Smooth muscle cell (in vitro differentiated cells): ENCODE measurements around the gene RPUSD2. TPM values are rescaled to one million over a fixed set of nuclear protein-coding genes. Genes with fewer than 3 reads are reported as not detected.

Experiments
- DNase-seq: peaks from one replicate; lab custom pipeline; 2025; ENCODE audit not compliant: unreplicated experiment; lab: John Stamatoyannopoulos, UW
- H2AFZ ChIP-seq: fragments of 200-600 bp; sonication (generic); 2 replicates; pipeline ENCODE4 v1.6.0; 2016; ENCODE audit warnings: antibody characterized with exemption, low read depth, mild to moderate bottlenecking
- H3F3A ChIP-seq: fragments of 200-600 bp; sonication (generic); 2 replicates; pipeline ENCODE4 v1.6.0; 2017; ENCODE audit warnings: antibody characterized with exemption, low read depth
- H3K27ac ChIP-seq: fragments of 200-600 bp; sonication (generic); 2 replicates; pipeline ENCODE4 v1.5.1; 2016; ENCODE audit warnings: low read depth, mild to moderate bottlenecking
- H3K27me3 ChIP-seq: fragments of 200-600 bp; sonication (generic); 2 replicates; pipeline ENCODE4 v1.6.1; 2016; ENCODE audit warnings: low read depth, mild to moderate bottlenecking
- H3K36me3 ChIP-seq: fragments of 200-600 bp; sonication (generic); 2 replicates; pipeline ENCODE4 v1.5.1; 2016; ENCODE audit warnings: low read depth
- H3K4me1 ChIP-seq: fragments of 200-600 bp; sonication (generic); 2 replicates; pipeline ENCODE4 v1.5.1; 2016; ENCODE audit warnings: low read depth
- H3K4me2 ChIP-seq: fragments of 200-600 bp; sonication (generic); 2 replicates; pipeline ENCODE4 v1.6.0; 2016; ENCODE audit warnings: mild to moderate bottlenecking
- H3K4me3 ChIP-seq: fragments of 200-600 bp; sonication (generic); 2 replicates; pipeline ENCODE4 v1.5.1; 2016; ENCODE audit warnings: mild to moderate bottlenecking
- H3K79me2 ChIP-seq: fragments of 200-600 bp; sonication (generic); 2 replicates; pipeline ENCODE4 v1.6.0; 2016; ENCODE audit warnings: low read depth, mild to moderate bottlenecking
- H3K9ac ChIP-seq: fragments of 200-600 bp; sonication (generic); 2 replicates; pipeline ENCODE4 v1.6.0; 2016; ENCODE audit warnings: low read depth
- H3K9me3 ChIP-seq: fragments of 200-600 bp; sonication (generic); replicated peaks from 2 replicates; pipeline ENCODE4 v1.5.1; 2016; ENCODE audit warnings: low read depth
- H4K20me1 ChIP-seq: fragments of 200-600 bp; sonication (generic); 2 replicates; pipeline ENCODE4 v1.6.0; 2016; ENCODE audit warnings: low read depth
- WGBS: methylation state at CpG from one replicate; pipeline ENCODE4 v1.1.7; 2016; ENCODE audit warnings: low lambda C conversion rate; 5-methylcytosine and 5-hydroxymethylcytosine counted together
- polyA plus RNA-seq: library from polyadenylated mRNA; unstranded; fragments of >200 nt; fragmentation: Nextera tagmentation; extraction: Ambion mirVana; gene quantifications from 2 replicates; pipeline ENCODE4 v1.2.1, GENCODE V29; 2016
- small RNA-seq: library from RNA; depleted of rRNA; stranded (forward); fragments of <200 nt; gene quantifications from one replicate; pipeline ENCODE3, GENCODE V24; 2014
- total RNA-seq: library from RNA; depleted of rRNA; stranded (reverse); fragments of >200 nt; gene quantifications from 2 replicates; pipeline ENCODE4 v1.2.3, GENCODE V29; 2014
- TF ChIP-seq, protein P1 (sequence below): fragments of 200-600 bp; sonication (generic); IDR thresholded peaks from 2 replicates; pipeline ENCODE4 v1.5.1; 2017; ENCODE audit warnings: borderline replicate concordance, mild to moderate bottlenecking, antibody characterized with exemption; ENCODE audit not compliant: insufficient read depth, poor library complexity, severe bottlenecking

RPUSD2 gene
- total and polyA plus RNA-seq, 2 experiments from 2014 or later = 6.8 to 17.6 TPM

DNA sequence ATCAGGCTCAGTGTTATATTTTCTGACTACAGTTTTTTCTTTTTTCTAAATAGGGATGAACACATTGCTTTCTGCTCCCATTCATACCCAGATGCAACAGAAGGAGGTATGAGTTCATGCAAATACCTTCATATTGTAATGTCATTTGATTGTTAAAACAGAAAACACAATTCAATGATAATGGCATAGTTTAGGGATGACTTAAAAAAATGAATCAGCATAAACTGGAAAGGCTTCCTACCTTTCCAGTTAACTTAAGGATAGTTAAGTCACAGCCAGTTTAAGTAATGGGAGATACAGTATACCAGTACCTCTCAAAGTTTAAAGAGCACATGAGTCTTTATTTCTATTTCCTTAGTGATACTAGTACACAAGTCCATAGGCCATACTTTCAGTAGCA is 49.8 kb downstream of the RPUSD2 start:
- Histone ChIP-seq H3K79me2 (no peaks in the 10 kb centered on the region), H3K27ac (no peak overlapping the region), H4K20me1 (no peaks in the 10 kb centered on the region), H3F3A (no peaks in the 10 kb centered on the region), H3K4me3 (no peak overlapping the region), H3K4me1 (no peaks in the 10 kb centered on the region), H3K36me3 (peaks cover 10% of the 10 kb centered on the region), H3K9me3 (no peaks in the 10 kb centered on the region), H3K27me3 (no peaks in the 10 kb centered on the region), H3K9ac (no peak overlapping the region), H3K4me2 (no peak overlapping the region), H2AFZ (no peak overlapping the region)
- TF ChIP-seq, protein P1, sequence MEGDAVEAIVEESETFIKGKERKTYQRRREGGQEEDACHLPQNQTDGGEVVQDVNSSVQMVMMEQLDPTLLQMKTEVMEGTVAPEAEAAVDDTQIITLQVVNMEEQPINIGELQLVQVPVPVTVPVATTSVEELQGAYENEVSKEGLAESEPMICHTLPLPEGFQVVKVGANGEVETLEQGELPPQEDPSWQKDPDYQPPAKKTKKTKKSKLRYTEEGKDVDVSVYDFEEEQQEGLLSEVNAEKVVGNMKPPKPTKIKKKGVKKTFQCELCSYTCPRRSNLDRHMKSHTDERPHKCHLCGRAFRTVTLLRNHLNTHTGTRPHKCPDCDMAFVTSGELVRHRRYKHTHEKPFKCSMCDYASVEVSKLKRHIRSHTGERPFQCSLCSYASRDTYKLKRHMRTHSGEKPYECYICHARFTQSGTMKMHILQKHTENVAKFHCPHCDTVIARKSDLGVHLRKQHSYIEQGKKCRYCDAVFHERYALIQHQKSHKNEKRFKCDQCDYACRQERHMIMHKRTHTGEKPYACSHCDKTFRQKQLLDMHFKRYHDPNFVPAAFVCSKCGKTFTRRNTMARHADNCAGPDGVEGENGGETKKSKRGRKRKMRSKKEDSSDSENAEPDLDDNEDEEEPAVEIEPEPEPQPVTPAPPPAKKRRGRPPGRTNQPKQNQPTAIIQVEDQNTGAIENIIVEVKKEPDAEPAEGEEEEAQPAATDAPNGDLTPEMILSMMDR = no peak
- DNase-seq = no peak

DNA sequence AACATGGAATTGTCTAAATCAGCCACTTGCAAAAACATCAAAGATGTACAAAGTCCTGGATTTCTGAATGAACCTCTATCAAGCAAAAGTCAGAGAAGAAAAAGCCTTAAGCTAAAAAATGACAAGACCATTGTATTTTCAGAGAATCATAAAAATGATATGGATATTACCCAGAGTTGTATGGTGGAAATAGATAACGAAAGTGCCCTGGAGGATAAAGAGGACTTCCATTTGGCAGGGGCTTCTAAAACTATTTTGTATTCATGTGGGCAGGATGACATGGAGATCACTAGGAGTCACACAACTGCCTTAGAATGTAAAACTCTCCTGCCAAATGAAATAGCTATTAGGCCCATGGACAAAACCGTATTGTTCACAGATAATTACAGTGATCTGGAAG is 54.3 kb downstream of the RPUSD2 start:
- H3K9me3 ChIP-seq = no peaks in the 10 kb centered on the region
- no peak overlapping the region for H3K4me2 ChIP-seq
- H4K20me1 ChIP-seq = no peaks in the 10 kb centered on the region
- peaks cover 10% of the 10 kb centered on the region for H3K36me3 ChIP-seq
- no peak overlapping the region for H3K27ac ChIP-seq
- H2AFZ ChIP-seq = no peak overlapping the region
- no peaks in the 10 kb centered on the region for H3F3A ChIP-seq
- no peaks in the 10 kb centered on the region for H3K27me3 ChIP-seq
- TF ChIP-seq, protein P1 = no peak
- no peak overlapping the region for H3K9ac ChIP-seq
- no peaks in the 10 kb centered on the region for H3K79me2 ChIP-seq
- no peaks in the 10 kb centered on the region for H3K4me1 ChIP-seq
- no peak overlapping the region for H3K4me3 ChIP-seq
- WGBS = 96% methylated on average over 2 of the region's 2 CpGs
- no peak for DNase-seq

Small RNA genes within 50 kb of the gene (small RNA-seq; reads per million reads assigned to genes)
- not detected for gene RF00017
- gene RN7SL376P = not detected
- not detected for gene RNU6-516P

Other genes with a start within 250 kb of the RPUSD2 start
- 28.1 and 30.4 TPM in 2 replicates for gene INAFM2, start 245.6 kb upstream of the RPUSD2 start, total RNA-seq
- 23.9 and 48.6 TPM in 2 replicates for gene INAFM2, start 245.6 kb upstream of the RPUSD2 start, polyA plus RNA-seq
- gene CCDC9B, start 228.4 kb upstream of the RPUSD2 start, total RNA-seq = 2.2 and 3.8 TPM in 2 replicates
- 0.97 and 4.7 TPM in 2 replicates for gene CCDC9B, start 228.4 kb upstream of the RPUSD2 start, polyA plus RNA-seq
- gene PHGR1, start 218.3 kb upstream of the RPUSD2 start, total RNA-seq = not detected in 2 replicates
- 0.48 TPM in 1 of 2 replicates, not detected in the other for gene PHGR1, start 218.3 kb upstream of the RPUSD2 start, polyA plus RNA-seq
- gene DISP2, start 211.1 kb upstream of the RPUSD2 start, total RNA-seq = 0.04 and 0.58 TPM in 2 replicates
- gene DISP2, start 211.1 kb upstream of the RPUSD2 start, polyA plus RNA-seq = 0.46 and 0.90 TPM in 2 replicates
- gene KNSTRN, start 186.6 kb upstream of the RPUSD2 start, total RNA-seq = 24.1 and 27.0 TPM in 2 replicates
- gene KNSTRN, start 186.6 kb upstream of the RPUSD2 start, polyA plus RNA-seq = 15.4 and 17.3 TPM in 2 replicates
- 17.4 and 20.3 TPM in 2 replicates for gene IVD, start 163.5 kb upstream of the RPUSD2 start, total RNA-seq
- 37.8 and 38.3 TPM in 2 replicates for gene IVD, start 163.5 kb upstream of the RPUSD2 start, polyA plus RNA-seq
- 7.9 and 8.4 TPM in 2 replicates for gene BAHD1, start 128.3 kb upstream of the RPUSD2 start, total RNA-seq
- 11.1 and 13.4 TPM in 2 replicates for gene BAHD1, start 128.3 kb upstream of the RPUSD2 start, polyA plus RNA-seq
- 19.1 and 20.5 TPM in 2 replicates for gene CHST14, start 98.3 kb upstream of the RPUSD2 start, total RNA-seq
- gene CHST14, start 98.3 kb upstream of the RPUSD2 start, polyA plus RNA-seq = 23.7 and 24.6 TPM in 2 replicates
- gene CCDC32, start 4.3 kb upstream of the RPUSD2 start, total RNA-seq = 16.2 and 25.5 TPM in 2 replicates
- gene CCDC32, start 4.3 kb upstream of the RPUSD2 start, polyA plus RNA-seq = 19.3 and 20.6 TPM in 2 replicates
- 7.2 and 10.8 TPM in 2 replicates for gene KNL1, start 24.9 kb downstream of the RPUSD2 start, total RNA-seq
- 1.5 and 3.1 TPM in 2 replicates for gene KNL1, start 24.9 kb downstream of the RPUSD2 start, polyA plus RNA-seq
- gene RAD51, start 125.9 kb downstream of the RPUSD2 start, total RNA-seq = 9.2 and 9.7 TPM in 2 replicates
- gene RAD51, start 125.9 kb downstream of the RPUSD2 start, polyA plus RNA-seq = 10.7 and 15.2 TPM in 2 replicates
- gene RMDN3, start 186.0 kb downstream of the RPUSD2 start, total RNA-seq = 11.0 and 12.8 TPM in 2 replicates
- gene RMDN3, start 186.0 kb downstream of the RPUSD2 start, polyA plus RNA-seq = 20.0 and 25.1 TPM in 2 replicates
- 9.1 and 12.4 TPM in 2 replicates for gene GCHFR, start 194.8 kb downstream of the RPUSD2 start, total RNA-seq
- gene GCHFR, start 194.8 kb downstream of the RPUSD2 start, polyA plus RNA-seq = 8.9 and 19.0 TPM in 2 replicates
- 0.09 and 0.63 TPM in 2 replicates for gene C15orf62, start 200.7 kb downstream of the RPUSD2 start, total RNA-seq
- 0.35 and 0.74 TPM in 2 replicates for gene C15orf62, start 200.7 kb downstream of the RPUSD2 start, polyA plus RNA-seq
- gene ZFYVE19, start 237.8 kb downstream of the RPUSD2 start, total RNA-seq = 16.5 and 18.1 TPM in 2 replicates
- gene ZFYVE19, start 237.8 kb downstream of the RPUSD2 start, polyA plus RNA-seq = 30.1 and 31.9 TPM in 2 replicates
- gene DNAJC17, start 238.2 kb downstream of the RPUSD2 start, total RNA-seq = 23.7 and 25.0 TPM in 2 replicates
- 33.6 and 35.3 TPM in 2 replicates for gene DNAJC17, start 238.2 kb downstream of the RPUSD2 start, polyA plus RNA-seq